AG09319 (cell line): ENCODE measurements around the gene PRKG1.

Source experiments
- DNase-seq: peaks from one replicate; pipeline ENCODE4 v3.0.0-alpha.2; 2010; ENCODE audit warnings: low read depth; ENCODE audit errors: extremely low read depth
- CTCF ChIP-seq: IDR thresholded peaks from 2 replicates; pipeline ENCODE4 v1.5.1; 2011; ENCODE audit warnings: low read depth, mild to moderate bottlenecking, inconsistent platforms, low read length, moderate library complexity

The PRKG1 gene

GRCh38 chr10:51638737-51639136 is 564.5 kb downstream of the PRKG1 start:
- no peak for TF ChIP-seq CTCF
- DNase-seq: no peak

GRCh38 chr10:51640120-51640819 is 566.0 kb downstream of the PRKG1 start:
- DNase-seq: no peak
- no peak for TF ChIP-seq CTCF

GRCh38 chr10:51642581-51642980 is 568.3 kb downstream of the PRKG1 start:
- TF ChIP-seq CTCF: no peak
- no peak for DNase-seq

- TF ChIP-seq CTCF: no peak
- no peak for DNase-seq
Observed at GRCh38 chr10:51643734-51644133, 569.4 kb downstream of the PRKG1 start.

GRCh38 chr10:51649064-51649463 is 574.8 kb downstream of the PRKG1 start:
- no peak for TF ChIP-seq CTCF

GRCh38 chr10:51651063-51651462 is 576.8 kb downstream of the PRKG1 start:
- no peak for TF ChIP-seq CTCF
- no peak for DNase-seq

More at GRCh38 chr10:51649064-51649463, 574.8 kb downstream of the PRKG1 start:
- no peak for DNase-seq

GRCh38 chr10:51653025-51653424 is 578.7 kb downstream of the PRKG1 start:
- no peak for TF ChIP-seq CTCF
- no peak for DNase-seq
